CD14-positive monocyte (primary cell): ENCODE results near the gene LIN9. TPM values are rescaled to one million over a fixed set of nuclear protein-coding genes. Genes with fewer than 3 reads are reported as not detected.

Experiments used
- DNase-seq, 3 donors: peaks; one replicate each; pipeline ENCODE4 v3.0.0-alpha.2; 2011 to 2022
- H2AFZ ChIP-seq: 2 replicates; pipeline ENCODE4 v1.6.0; 2012; ENCODE audit warnings: mild to moderate bottlenecking, low read depth, low read length, inconsistent platforms; ENCODE audit not compliant: insufficient read depth, poor library complexity, severe bottlenecking
- H3K27ac ChIP-seq, 2 donors: 1 replicate in 1 of 2; 2 replicates in 1 of 2; pipeline ENCODE4 v1.5.1; 2012 to 2013; ENCODE audit warnings: low read length in 2 of 2, control low read depth in 1 of 2, inconsistent platforms in 1 of 2, low read depth in 1 of 2, mild to moderate bottlenecking in 1 of 2
- H3K27me3 ChIP-seq, 2 donors: one replicate each; pipeline versions ENCODE4 v1.6.0 to v1.6.1; 2011 to 2013; ENCODE audit warnings: low read length in 2 of 2; ENCODE audit not compliant: control insufficient read depth in 2 of 2, insufficient read depth in 2 of 2
- H3K36me3 ChIP-seq, 2 donors: replicated peaks in 1 of 2; 1 replicate in 1 of 2; 2 replicates in 1 of 2; pipeline versions ENCODE4 v1.5.1 to v1.6.1; 2012 to 2013; ENCODE audit warnings: low read length in 2 of 2, control low read depth in 1 of 2, inconsistent platforms in 1 of 2, mild to moderate bottlenecking in 1 of 2; ENCODE audit not compliant: insufficient read depth in 2 of 2, control insufficient read depth in 1 of 2
- H3K4me1 ChIP-seq, 2 donors: 1 replicate in 1 of 2; 2 replicates in 1 of 2; pipeline versions ENCODE4 v1.5.1 to v1.6.1; 2012 to 2013; ENCODE audit warnings: low read length in 2 of 2, control low read depth in 1 of 2, inconsistent platforms in 1 of 2, mild to moderate bottlenecking in 1 of 2, moderate library complexity in 1 of 2; ENCODE audit not compliant: insufficient read depth in 2 of 2, control insufficient read depth in 1 of 2
- H3K4me2 ChIP-seq: replicated peaks from 2 replicates; pipeline ENCODE3; 2012; ENCODE audit warnings: low read length, moderate library complexity, mild to moderate bottlenecking; ENCODE audit not compliant: poor library complexity, severe bottlenecking; ENCODE audit errors: extremely low read depth
- H3K4me3 ChIP-seq, 3 experiments: fragments of 200-600 bp in 1 of 3; sonication (generic) in 1 of 3; replicated peaks in 1 of 3; 1 replicate in 2 of 3; 2 replicates in 1 of 3; pipeline ENCODE4 v1.5.1; 2011 to 2013; ENCODE audit warnings: low read length in 3 of 3, mild to moderate bottlenecking in 3 of 3, control low read depth in 2 of 3, low read depth in 2 of 3, inconsistent platforms in 1 of 3, moderate library complexity in 1 of 3
- H3K79me2 ChIP-seq: 2 replicates; pipeline ENCODE4 v1.6.0; 2012; ENCODE audit warnings: mild to moderate bottlenecking, control low read depth, inconsistent platforms, low read length, moderate library complexity; ENCODE audit not compliant: insufficient read depth
- H3K9ac ChIP-seq: 2 replicates; pipeline ENCODE4 v1.6.0; 2017; ENCODE audit warnings: low read length, mild to moderate bottlenecking; ENCODE audit not compliant: insufficient read depth, poor library complexity, severe bottlenecking
- H3K9me3 ChIP-seq, 2 donors: replicated peaks in 1 of 2; 1 replicate in 1 of 2; 2 replicates in 1 of 2; pipeline versions ENCODE4 v1.5.1 to v1.6.1; 2012 to 2013; ENCODE audit warnings: low read length in 2 of 2, control low read depth in 1 of 2; ENCODE audit not compliant: control insufficient read depth in 1 of 2, insufficient read depth in 1 of 2
- H4K20me1 ChIP-seq: 2 replicates; pipeline ENCODE4 v1.6.0; 2012; ENCODE audit warnings: mild to moderate bottlenecking, low read length, control low read depth, moderate library complexity; ENCODE audit not compliant: insufficient read depth
- H3K27ac Mint-ChIP-seq, 7 donors: one replicate each; pipeline ENCODE4 v1.8.0; 2020; ENCODE audit warnings: mild to moderate bottlenecking in 7 of 7, mixed read lengths in 7 of 7, moderate library complexity in 6 of 7, inconsistent platforms in 2 of 7
- H3K27me3 Mint-ChIP-seq, 3 donors: one replicate each; pipeline ENCODE4 v1.8.0; 2021 to 2022; ENCODE audit warnings: low read depth in 3 of 3, mild to moderate bottlenecking in 3 of 3, mixed read lengths in 3 of 3, moderate library complexity in 3 of 3, inconsistent platforms in 1 of 3
- H3K36me3 Mint-ChIP-seq, 2 donors: one replicate each; pipeline ENCODE4 v1.8.0; 2020; ENCODE audit warnings: mixed read lengths in 2 of 2, inconsistent platforms in 1 of 2, mild to moderate bottlenecking in 1 of 2
- H3K4me1 Mint-ChIP-seq: one replicate; pipeline ENCODE4 v1.8.0; 2020; ENCODE audit warnings: mild to moderate bottlenecking, mixed read lengths
- H3K4me3 Mint-ChIP-seq, 2 donors: one replicate each; pipeline ENCODE4 v1.8.0; 2020; ENCODE audit warnings: mild to moderate bottlenecking in 2 of 2, mixed read lengths in 2 of 2, moderate library complexity in 1 of 2
- H3K9me3 Mint-ChIP-seq, 7 donors: one replicate each; pipeline ENCODE4 v1.8.0; 2020 to 2022; ENCODE audit warnings: mixed read lengths in 7 of 7, mild to moderate bottlenecking in 6 of 7, moderate library complexity in 6 of 7, inconsistent platforms in 2 of 7
- WGBS: methylation state at CpG from one replicate; pipeline ENCODE4 v1.1.5; 2013; ENCODE audit warnings: missing lambda C conversion rate; ENCODE audit not compliant: insufficient coverage; 5-methylcytosine and 5-hydroxymethylcytosine counted together
- intact Hi-C, 2 donors: fragments of 100-400 bp; cut with micrococcal nuclease; formaldehyde crosslinking; loops; one replicate each; pipeline versions ENCODE4 v1.15.0 to v1.15.1; 2023
- polyA plus RNA-seq, 3 donors: library from polyadenylated mRNA; depleted of rRNA in 1 of 3; unstranded in 2 of 3; stranded (reverse) in 1 of 3; fragments of 300-500 nt in 2 of 3; fragments of >200 nt in 1 of 3; fragmentation: Illumina TruSeq in 2 of 3; gene quantifications; 1 replicate in 2 of 3; 2 replicates in 1 of 3; pipeline ENCODE4 v1.2.3, GENCODE V29; 2012 to 2021
- TF ChIP-seq, protein P1 (sequence below): fragments of 200-600 bp; IDR thresholded peaks from one replicate; pipeline ENCODE4 v1.8.0; 2022; ENCODE audit warnings: antibody characterized with exemption, mild to moderate bottlenecking

The LIN9 gene
- polyA plus RNA-seq, 3 donors: 0.56 to 1.3 (median 0.76) TPM

GRCh38 chr1:226276987-226277386 is 32.0 kb downstream of the LIN9 start:
- no peak overlapping the region for H2AFZ ChIP-seq
- H3K27me3 ChIP-seq: no peaks in the 10 kb centered on the region
- no peaks in the 10 kb centered on the region for H3K4me1 ChIP-seq
- H3K27ac Mint-ChIP-seq: no peak overlapping the region
- H3K79me2 ChIP-seq: no peaks in the 10 kb centered on the region
- no peaks in the 10 kb centered on the region for H3K27me3 Mint-ChIP-seq
- H3K9ac ChIP-seq: no peak overlapping the region
- peaks cover 19 to 40% of the 10 kb centered on the region in 2 donors for H3K36me3 Mint-ChIP-seq
- WGBS: 100% methylated on average over 1 of the region's 4 CpGs
- no peak for DNase-seq
- no peaks in the 10 kb centered on the region for H4K20me1 ChIP-seq
- H3K9me3 ChIP-seq: peaks cover 0 to 5% of the 10 kb centered on the region in 2 donors
- H3K4me1 Mint-ChIP-seq: peaks cover 5% of the 10 kb centered on the region
- TF ChIP-seq, protein P1, sequence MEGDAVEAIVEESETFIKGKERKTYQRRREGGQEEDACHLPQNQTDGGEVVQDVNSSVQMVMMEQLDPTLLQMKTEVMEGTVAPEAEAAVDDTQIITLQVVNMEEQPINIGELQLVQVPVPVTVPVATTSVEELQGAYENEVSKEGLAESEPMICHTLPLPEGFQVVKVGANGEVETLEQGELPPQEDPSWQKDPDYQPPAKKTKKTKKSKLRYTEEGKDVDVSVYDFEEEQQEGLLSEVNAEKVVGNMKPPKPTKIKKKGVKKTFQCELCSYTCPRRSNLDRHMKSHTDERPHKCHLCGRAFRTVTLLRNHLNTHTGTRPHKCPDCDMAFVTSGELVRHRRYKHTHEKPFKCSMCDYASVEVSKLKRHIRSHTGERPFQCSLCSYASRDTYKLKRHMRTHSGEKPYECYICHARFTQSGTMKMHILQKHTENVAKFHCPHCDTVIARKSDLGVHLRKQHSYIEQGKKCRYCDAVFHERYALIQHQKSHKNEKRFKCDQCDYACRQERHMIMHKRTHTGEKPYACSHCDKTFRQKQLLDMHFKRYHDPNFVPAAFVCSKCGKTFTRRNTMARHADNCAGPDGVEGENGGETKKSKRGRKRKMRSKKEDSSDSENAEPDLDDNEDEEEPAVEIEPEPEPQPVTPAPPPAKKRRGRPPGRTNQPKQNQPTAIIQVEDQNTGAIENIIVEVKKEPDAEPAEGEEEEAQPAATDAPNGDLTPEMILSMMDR: no peak
- H3K36me3 ChIP-seq: peaks cover 5 to 17% of the 10 kb centered on the region in 2 donors
- no peak overlapping the region for H3K27ac ChIP-seq
- H3K4me3 Mint-ChIP-seq: no peak overlapping the region
- H3K9me3 Mint-ChIP-seq: peaks cover 0 to 4% (median 0%) of the 10 kb centered on the region in 7 donors
- intact Hi-C loops: no loop called here
- no peak overlapping the region for H3K4me2 ChIP-seq
- no peak overlapping the region for H3K4me3 ChIP-seq

DNA sequence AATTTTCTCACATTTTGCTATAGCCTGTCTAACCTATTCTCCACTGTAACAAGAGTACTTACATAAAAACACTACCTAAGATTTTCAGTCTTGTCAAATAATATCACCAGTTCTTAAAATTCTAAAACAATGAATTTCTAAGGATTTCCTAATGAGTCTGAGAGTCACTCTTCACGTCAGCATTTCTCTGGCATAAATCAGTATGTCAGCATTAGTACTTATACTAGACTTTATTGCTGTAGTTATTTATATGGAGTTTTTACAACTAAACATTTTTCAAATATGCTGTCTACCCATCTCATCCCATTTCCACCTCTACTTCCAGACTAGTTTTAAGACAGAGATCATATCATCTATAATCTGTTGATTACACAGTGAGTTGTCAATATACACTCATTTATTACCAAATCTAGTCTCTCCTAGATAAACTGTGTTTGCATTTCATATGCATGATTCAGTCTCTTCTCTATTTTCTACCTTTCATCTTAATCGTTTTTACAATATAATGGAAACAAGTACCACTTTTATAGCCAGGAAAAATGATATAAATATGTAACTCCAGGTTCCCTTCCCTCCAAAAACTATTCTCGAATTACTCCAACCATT is 32.8 kb downstream of the LIN9 start:
- Histone ChIP-seq H3K4me2 (no peak overlapping the region), H3K9me3 (peaks cover 0 to 5% of the 10 kb centered on the region in 2 donors), H3K36me3 (peaks cover 5 to 17% of the 10 kb centered on the region in 2 donors), H3K9ac (no peak overlapping the region), H3K4me3 (no peak overlapping the region), H3K27me3 (no peaks in the 10 kb centered on the region), H3K79me2 (no peaks in the 10 kb centered on the region), H3K27ac (no peak overlapping the region), H2AFZ (no peak overlapping the region), H3K4me1 (no peaks in the 10 kb centered on the region), H4K20me1 (no peaks in the 10 kb centered on the region)
- TF ChIP-seq, protein P1: no peak
- Mint-ChIP-seq H3K36me3 (peaks cover 19 to 43% of the 10 kb centered on the region in 2 donors), H3K4me3 (no peak overlapping the region), H3K9me3 (peaks cover 0 to 4% (median 0%) of the 10 kb centered on the region in 7 donors), H3K4me1 (peaks cover 5% of the 10 kb centered on the region), H3K27ac (no peak overlapping the region), H3K27me3 (no peaks in the 10 kb centered on the region)
- DNase-seq: no peak
- WGBS: no CpG with 5 or more reads among the region's 3 CpGs
- intact Hi-C loops: no loop called here
